Measurements from ENCODE around the gene MEIOC.
"Not testable (repeated sequence)": the region's sequence is repeated elsewhere in the genome, so short reads cannot be mapped to it uniquely, and the experiment has no call there.

MEIOC gene

GRCh38 chr17:44655983-44656710, at the start of gene MEIOC:
Gene MEIOC, plus strand, starts transcription at chr17:44656468. Its CDS starts 146 bp downstream, at chr17:44656614.
- DNase-seq, result peak; percentile 70 to 78

GRCh38 chr17:44606658-44607057, 49.6 kb upstream of the MEIOC start:
- no peak for DNase-seq

- DNase-seq, result peak; percentile 98 to 99
Measured at GRCh38 chr17:44607836-44608690, 48.2 kb upstream of the MEIOC start.

GRCh38 chr17:44608727-44609435, 47.4 kb upstream of the MEIOC start:
- peak; percentile 98 to 99 for DNase-seq

GRCh38 chr17:44610331-44610730, 45.9 kb upstream of the MEIOC start:
- DNase-seq, result no peak

GRCh38 chr17:44610871-44611270, 45.4 kb upstream of the MEIOC start:
- DNase-seq, result no peak

GRCh38 chr17:44614862-44615261, 41.4 kb upstream of the MEIOC start:
- no peak for DNase-seq

- DNase-seq, result not testable (repeated sequence)
Measured at GRCh38 chr17:44618652-44619051, 37.6 kb upstream of the MEIOC start.

- no peak for DNase-seq
Measured at GRCh38 chr17:44623070-44623725, 33.1 kb upstream of the MEIOC start.

- peak; percentile 74 to 80 for DNase-seq
Measured at GRCh38 chr17:44627513-44628242, 28.6 kb upstream of the MEIOC start.

GRCh38 chr17:44628243-44629188, 27.8 kb upstream of the MEIOC start:
- peak; percentile 63 to 74 for DNase-seq

GRCh38 chr17:44629314-44629713, 27.0 kb upstream of the MEIOC start:
- DNase-seq, result no peak

GRCh38 chr17:44630703-44631102, 25.6 kb upstream of the MEIOC start:
- DNase-seq, result no peak

- no peak for DNase-seq
Measured at GRCh38 chr17:44633998-44634397, 22.3 kb upstream of the MEIOC start.

- DNase-seq, result not testable (repeated sequence)
Measured at GRCh38 chr17:44634401-44634800, 21.9 kb upstream of the MEIOC start.

- DNase-seq, result peak; percentile 59 to 79
Measured at GRCh38 chr17:44636562-44636961, 19.7 kb upstream of the MEIOC start.

GRCh38 chr17:44637066-44637465, 19.2 kb upstream of the MEIOC start:
- DNase-seq, result no peak

GRCh38 chr17:44642834-44643233, 13.4 kb upstream of the MEIOC start:
- no peak for DNase-seq

- DNase-seq, result no peak
Measured at GRCh38 chr17:44645341-44645740, 10.9 kb upstream of the MEIOC start.

- DNase-seq, result no peak
Measured at GRCh38 chr17:44646280-44646679, 10.0 kb upstream of the MEIOC start.

GRCh38 chr17:44647736-44648135, 8.5 kb upstream of the MEIOC start:
- DNase-seq, result no peak

All from NCI-H2081 (cell line).